Lung (tissue), 12 donors: ENCODE results near the gene TBC1D4. TPM values are rescaled to one million over a fixed set of nuclear protein-coding genes. Genes with fewer than 3 reads are reported as not detected.

Experiments
- ATAC-seq: fragments of 200-7000 bp; cut with Tn5 transposase; one replicate; pipeline ENCODE4 v1.9.1; 2020; ENCODE audit warnings: moderate number of reproducible peaks; ENCODE audit not compliant: insufficient read depth, low FRiP score
- DNase-seq, 3 donors: peaks; one replicate each; pipeline ENCODE4 v3.0.0-alpha.2; 2013 to 2017
- H3K27ac ChIP-seq, 2 donors: one replicate each; pipeline ENCODE4 v1.5.1; 2013; ENCODE audit warnings: mild to moderate bottlenecking in 2 of 2, moderate library complexity in 2 of 2, control low read depth in 1 of 2, inconsistent platforms in 1 of 2, low read depth in 1 of 2, low read length in 1 of 2
- H3K27me3 ChIP-seq, 3 donors: one replicate each; pipeline ENCODE4 v1.5.1; 2013; ENCODE audit warnings: low read length in 2 of 3; ENCODE audit not compliant: control insufficient read depth in 3 of 3, insufficient read depth in 3 of 3
- H3K36me3 ChIP-seq, 4 donors: one replicate each; pipeline ENCODE4 v1.5.1; 2013; ENCODE audit warnings: low read length in 4 of 4, mild to moderate bottlenecking in 1 of 4, moderate library complexity in 1 of 4; ENCODE audit not compliant: control insufficient read depth in 4 of 4, insufficient read depth in 4 of 4
- H3K4me1 ChIP-seq, 5 donors: one replicate each; pipeline ENCODE4 v1.5.1; 2013; ENCODE audit warnings: low read length in 5 of 5, mild to moderate bottlenecking in 2 of 5, moderate library complexity in 1 of 5; ENCODE audit not compliant: control insufficient read depth in 5 of 5, insufficient read depth in 5 of 5
- H3K4me3 ChIP-seq: one replicate; pipeline ENCODE4 v1.5.1; 2013; ENCODE audit warnings: mild to moderate bottlenecking, control low read depth, moderate library complexity
- H3K9ac ChIP-seq, 2 donors: one replicate each; pipeline ENCODE4 v1.5.1; 2013; ENCODE audit warnings: low read length in 2 of 2, control low read depth in 1 of 2; ENCODE audit not compliant: insufficient read depth in 1 of 2
- H3K9me3 ChIP-seq, 4 donors: one replicate each; pipeline ENCODE4 v1.5.1; 2013; ENCODE audit warnings: low read length in 3 of 4, mild to moderate bottlenecking in 1 of 4, moderate library complexity in 1 of 4; ENCODE audit not compliant: control insufficient read depth in 4 of 4, insufficient read depth in 3 of 4
- CTCF ChIP-seq: IDR thresholded peaks from 2 replicates; pipeline ENCODE4 v1.5.1; 2012; ENCODE audit warnings: mild to moderate bottlenecking; ENCODE audit errors: control extremely low read depth, extremely low read depth
- WGBS, 2 donors: extraction: QIAGEN DNeasy Blood & Tissue Kit; methylation state at CpG; one replicate each; pipeline ENCODE4 v1.1.7; 2013; 5-methylcytosine and 5-hydroxymethylcytosine counted together
- polyA plus RNA-seq, 2 donors: library from polyadenylated mRNA; stranded (reverse); fragments of 200-250 nt; gene quantifications; one replicate each; pipeline ENCODE4 v1.2.1, GENCODE V29; 2013
- total RNA-seq, 2 donors: library from RNA; depleted of rRNA in 1 of 2; stranded (reverse); fragments of >200 nt in 1 of 2; gene quantifications; one replicate each; pipeline ENCODE4 v1.2.1, GENCODE V29; 2014 to 2021
- donor health status: control.
- donor health status: control.
- donor health status: Bipolar disorder and iron deficiency.
- donor health status: healthy.
- donor health status: DM: yes; HTN: yes; CAD: no.

The TBC1D4 gene
- total and polyA plus RNA-seq, 4 donors, result 4.3 to 26.4 (median 14.0) TPM

- WGBS, 2 donors, result 96 to 97% methylated on average over 7 of the region's 7 CpGs
Measured at GRCh38 chr13:75339635-75340374, 142.2 kb downstream of the TBC1D4 start.

GRCh38 chr13:75334634-75335447 is 147.1 kb downstream of the TBC1D4 start:
- H3K36me3 ChIP-seq, result peaks cover 0 to 12% (median 8%) of the 10 kb centered on the region in 4 donors
- H3K4me1 ChIP-seq, result peaks cover 0 to 3% (median 0%) of the 10 kb centered on the region in 5 donors
- no peak overlapping the region for H3K9ac ChIP-seq
- no peaks in the 10 kb centered on the region for H3K27me3 ChIP-seq
- H3K27ac ChIP-seq, result no peak overlapping the region
- TF ChIP-seq CTCF, result no peak
- DNase-seq (no peak), ATAC-seq (no peak)
- H3K9me3 ChIP-seq, result no peaks in the 10 kb centered on the region
- no peak overlapping the region for H3K4me3 ChIP-seq
- WGBS, 2 donors, result 93 to 97% methylated on average over 10 of the region's 10 CpGs

More at GRCh38 chr13:75339635-75340374, 142.2 kb downstream of the TBC1D4 start:
- Histone ChIP-seq H3K9ac (no peak overlapping the region), H3K36me3 (peaks cover 0 to 11% (median 10%) of the 10 kb centered on the region in 4 donors), H3K4me1 (peaks cover 0 to 2% (median 0%) of the 10 kb centered on the region in 5 donors), H3K27ac (no peak overlapping the region), H3K4me3 (no peak overlapping the region), H3K27me3 (no peaks in the 10 kb centered on the region), H3K9me3 (no peaks in the 10 kb centered on the region)
- no peak for TF ChIP-seq CTCF
- DNase-seq, result no peak
- no peak for ATAC-seq

GRCh38 chr13:75333103-75333502 is 148.9 kb downstream of the TBC1D4 start:
- H3K9ac ChIP-seq, result no peak overlapping the region
- 83 to 89% methylated on average over 1 of the region's 1 CpG for WGBS, 2 donors
- H3K36me3 ChIP-seq, result peaks cover 0 to 12% (median 5%) of the 10 kb centered on the region in 4 donors
- ATAC-seq (no peak), DNase-seq (peak in 1 of 3 donors; percentile 25)
- no peak overlapping the region for H3K27ac ChIP-seq
- no peaks in the 10 kb centered on the region for H3K9me3 ChIP-seq
- peaks cover 0 to 3% (median 0%) of the 10 kb centered on the region in 5 donors for H3K4me1 ChIP-seq
- TF ChIP-seq CTCF, result no peak
- H3K27me3 ChIP-seq, result no peaks in the 10 kb centered on the region
- no peak overlapping the region for H3K4me3 ChIP-seq
